ENCODE results near the gene SMOC2. TPM values are rescaled to one million over a fixed set of nuclear protein-coding genes. Genes with fewer than 3 reads are reported as not detected.

The SMOC2 gene
- total and polyA plus RNA-seq, 2 of the 4 experiments (the other 2 are of a cell fraction), result not detected

GRCh38 chr6:168418711-168419121 lies 22.3 kb upstream of the SMOC2 start:
- no TSS peak for BruUV-seq (replicated peaks)
- Histone ChIP-seq H3K4me3 (ENCODE audit: insufficient read depth, low read depth, low read length) (no peak overlapping the region), H3K18ac (ENCODE audit: low read depth, low read length) (no peak overlapping the region), H3K27ac (ENCODE audit: insufficient read depth, low read length) (no peak overlapping the region), H3K4ac (ENCODE audit: low read depth, low read length) (no peak overlapping the region), H4K91ac (ENCODE audit: insufficient read depth, low read depth, low read length) (no peak overlapping the region), H4K20me1 (ENCODE audit: insufficient read depth, low read length) (no peaks in the 10 kb centered on the region), H3K36me3 (ENCODE audit: control insufficient read depth, insufficient read depth, low read length) (no peaks in the 10 kb centered on the region), H2AK9ac (replicated peaks; ENCODE audit: low read depth, low read length, poor library complexity) (no peak overlapping the region), H2BK120ac (ENCODE audit: low read depth, low read length) (no peak overlapping the region), H2AK5ac (ENCODE audit: low read depth, low read length) (no peak overlapping the region), H3K56ac (ENCODE audit: extremely low read depth, insufficient read depth, low read length) (no peak overlapping the region), H2BK20ac (ENCODE audit: low read depth, low read length) (no peak overlapping the region), H3K4me2 (ENCODE audit: low read depth, low read length) (no peak overlapping the region), H3K23ac (ENCODE audit: low read depth, low read length) (no peak overlapping the region), H3K9me1 (ENCODE audit: insufficient read depth, low read length) (no peaks in the 10 kb centered on the region), H2BK15ac (ENCODE audit: low read depth, low read length) (no peak overlapping the region), H3K4me1 (ENCODE audit: control insufficient read depth, insufficient read depth, low read length) (no peaks in the 10 kb centered on the region), H3K27me3 (ENCODE audit: control insufficient read depth, insufficient read depth, low read length) (no peaks in the 10 kb centered on the region), H3K14ac (replicated peaks; ENCODE audit: low read depth, low read length) (no peak overlapping the region), H4K5ac (ENCODE audit: low read depth, low read length) (no peak overlapping the region), H3K9me3 (ENCODE audit: control insufficient read depth, insufficient read depth, low read length) (peaks cover 42% of the 10 kb centered on the region), H3K79me1 (ENCODE audit: low read depth in 1 of 2, low read length in 2 of 2) (no peaks in the 10 kb centered on the region), H2BK5ac (ENCODE audit: low read depth, low read length, poor library complexity, severe bottlenecking) (no peak overlapping the region), H4K8ac (ENCODE audit: low read depth in 2 of 2, low read length in 2 of 2) (no peak overlapping the region), H2AFZ (replicated peaks; ENCODE audit: low read length, poor library complexity) (no peak overlapping the region), H3K9ac (ENCODE audit: low read depth, low read length) (no peak overlapping the region)
- CTCF ChIA-PET, result no interaction called here
- in situ Hi-C loops (cut with MboI; ENCODE audit: low sequenced_read_pairs), result no loop called here
- DNase-seq, result no peak
- POLR2A ChIA-PET (ENCODE audit: unreplicated experiment), result no interaction called here
- TF ChIP-seq RAD21 (IDR thresholded peaks at IDR 0.05; ENCODE audit: low read length) (no peak), CHD1 (IDR thresholded peaks at IDR 0.05; ENCODE audit: low read depth, low read length) (no peak), FOS (IDR thresholded peaks at IDR 0.05; ENCODE audit: low read depth, low read length) (no peak), MAZ (IDR thresholded peaks at IDR 0.05; ENCODE audit: borderline replicate concordance, low read depth, low read length) (no peak), BHLHE40 (IDR thresholded peaks at IDR 0.05; ENCODE audit: low read depth, low read length) (no peak), RCOR1 (IDR thresholded peaks at IDR 0.05; ENCODE audit: insufficient replicate concordance, low read length) (no peak), CEBPB (IDR thresholded peaks at IDR 0.05; ENCODE audit: low read depth, low read length) (no peak), POLR2A (IDR thresholded peaks at IDR 0.05; ENCODE audit: low read depth, low read length) (no peak)
- intact Hi-C loops (cut with micrococcal nuclease), result no loop called here
- no peak for ATAC-seq (ENCODE audit: low read depth)
- dilution Hi-C loops (cut with HindIII; ENCODE audit: low sequenced_read_pairs, unreplicated experiment), result no loop called here
- 36% methylated on average over 2 of the region's 7 CpGs; no CpG with 5 or more reads in 1 of the 2 experiments for WGBS, 2 experiments (ENCODE audit: extremely low coverage in 2 of 2, insufficient read length in 1 of 2)

Data from IMR-90 (cell line).